ENCODE data around the gene NOD1.

NOD1 gene

DNA sequence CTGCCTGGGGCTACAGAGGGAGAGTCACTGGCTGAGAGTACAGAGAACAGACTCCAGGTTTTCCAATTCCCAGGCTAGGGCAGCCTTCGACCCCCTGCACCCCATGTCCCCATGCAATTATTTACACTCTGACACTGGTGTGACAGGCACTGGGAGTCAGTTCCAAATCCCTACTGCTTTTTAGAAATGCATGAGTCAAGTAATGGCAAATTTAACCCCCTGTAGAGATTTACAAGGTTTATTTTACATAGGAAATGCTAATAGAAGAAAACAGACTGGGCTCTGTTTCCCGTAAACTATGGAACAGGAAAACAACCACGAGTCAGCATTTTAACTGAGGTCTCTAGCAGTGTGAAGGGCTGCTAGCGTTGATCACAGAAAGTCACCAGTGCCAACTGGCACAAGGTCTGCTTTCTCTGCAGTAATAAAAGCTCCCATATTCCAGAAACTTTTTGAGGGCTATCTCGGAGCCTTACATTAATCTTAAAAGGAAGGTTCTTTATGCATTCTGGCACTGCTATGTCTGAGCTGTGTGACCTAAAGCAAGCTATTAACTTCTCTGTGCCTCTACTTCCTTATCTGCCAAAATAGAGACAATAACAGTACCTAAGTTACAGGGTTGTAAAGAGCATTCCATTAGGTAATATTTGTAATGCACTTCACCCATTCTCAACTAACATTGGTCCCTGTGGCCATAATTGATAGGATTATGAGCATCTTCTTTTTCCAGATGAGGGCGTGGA, 28.2 kb downstream of the NOD1 start:
- no peak for DNase-seq (ENCODE audit: low read depth in 2 of 2)

DNA sequence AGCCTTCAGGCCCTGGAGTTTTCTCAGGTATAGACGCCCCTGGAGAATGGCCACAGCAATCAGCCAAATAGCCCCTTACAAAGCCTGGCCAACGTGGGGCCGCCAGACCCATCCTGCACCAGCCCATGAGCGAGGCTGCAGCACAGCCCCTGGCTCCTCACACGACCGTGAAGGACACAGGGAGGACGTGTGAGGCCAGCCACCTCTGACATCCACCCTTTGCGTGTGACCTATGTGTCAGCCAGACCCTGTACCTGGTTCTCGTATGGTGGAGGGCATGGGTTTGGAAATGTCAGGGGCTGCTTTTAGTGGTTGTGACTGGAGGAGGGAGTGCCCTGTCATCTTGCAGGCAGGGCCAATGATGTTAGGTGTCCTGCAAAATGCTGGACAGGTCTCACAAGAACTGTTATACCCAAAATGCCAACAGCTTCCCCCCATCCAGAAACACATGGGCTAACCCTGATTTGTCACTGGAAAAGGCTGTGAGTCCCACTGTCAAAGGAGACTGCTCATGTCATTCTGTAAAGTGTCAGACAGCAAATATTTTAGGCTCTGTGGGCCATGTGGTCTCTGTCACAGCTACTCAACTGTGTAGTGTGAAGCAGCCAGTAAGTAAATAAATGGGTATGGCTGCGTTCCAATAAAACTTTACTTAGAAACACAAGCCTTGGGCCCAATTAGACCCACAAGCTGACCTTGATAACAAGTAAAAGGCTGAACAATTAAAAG, 30.0 kb downstream of the NOD1 start:
- DNase-seq (ENCODE audit: low read depth in 2 of 2): no peak

DNA sequence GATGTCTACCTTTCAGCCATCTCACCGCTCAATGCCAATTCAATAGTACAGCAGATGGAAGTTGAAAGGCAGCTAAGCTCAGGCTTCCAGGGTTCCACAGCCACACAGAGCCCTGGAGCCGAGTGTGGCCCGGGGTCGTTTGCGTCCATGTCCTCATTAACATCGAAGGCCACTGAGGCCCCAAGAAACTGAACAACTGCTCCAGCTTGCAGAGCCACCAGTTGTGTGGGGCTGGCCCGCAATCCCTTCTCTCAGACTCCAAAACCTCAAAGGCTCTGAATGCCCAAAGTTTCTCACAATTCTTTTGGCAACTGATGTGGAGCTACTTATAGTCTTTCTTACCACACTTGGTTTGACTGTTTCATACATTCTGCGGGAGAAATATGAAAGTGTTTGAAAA, 31.1 kb downstream of the NOD1 start:
- no peak for DNase-seq (ENCODE audit: low read depth in 2 of 2)

DNA sequence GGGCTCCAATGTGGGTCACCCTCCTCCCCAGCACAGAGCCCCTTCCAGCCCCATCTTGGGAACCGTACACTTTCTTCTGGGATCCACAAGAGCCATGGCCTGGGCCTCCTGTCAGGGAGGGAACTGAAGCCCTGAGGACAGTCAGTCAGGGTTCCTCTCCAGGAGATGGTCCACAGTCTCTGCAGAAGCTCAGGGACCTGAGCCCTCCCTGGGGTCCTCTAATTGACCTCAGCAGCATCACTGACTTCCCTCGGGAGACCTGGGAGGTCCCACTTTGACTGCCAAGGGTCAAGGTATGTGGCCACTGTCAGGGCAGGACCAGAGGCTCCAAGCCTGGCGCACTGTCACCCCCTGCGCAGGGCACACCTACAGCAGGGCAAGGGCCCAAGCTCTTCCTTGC, 32.3 kb downstream of the NOD1 start:
- no peak for DNase-seq (ENCODE audit: low read depth in 2 of 2)

DNA sequence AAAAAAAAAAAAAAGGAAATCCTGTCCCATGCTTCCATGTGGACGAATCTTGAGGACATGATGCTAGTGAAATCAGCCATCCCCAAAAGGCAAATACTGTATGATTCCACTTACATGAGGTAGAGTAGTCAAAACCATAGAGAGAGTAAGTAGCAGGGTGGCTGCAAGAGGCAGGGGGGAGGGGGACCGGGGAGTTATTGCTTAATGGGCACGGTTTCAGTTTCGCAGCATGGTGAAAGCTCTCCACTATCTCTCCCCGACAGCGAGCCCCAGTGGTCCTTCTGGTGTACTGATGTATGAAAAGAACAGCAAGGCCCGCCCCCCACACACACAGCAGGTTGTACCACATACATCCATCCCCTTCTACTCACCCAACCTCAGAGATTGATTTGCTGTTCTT, 32.8 kb downstream of the NOD1 start:
- peak; percentile 55 to 76 for DNase-seq (ENCODE audit: low read depth in 2 of 2)

DNA sequence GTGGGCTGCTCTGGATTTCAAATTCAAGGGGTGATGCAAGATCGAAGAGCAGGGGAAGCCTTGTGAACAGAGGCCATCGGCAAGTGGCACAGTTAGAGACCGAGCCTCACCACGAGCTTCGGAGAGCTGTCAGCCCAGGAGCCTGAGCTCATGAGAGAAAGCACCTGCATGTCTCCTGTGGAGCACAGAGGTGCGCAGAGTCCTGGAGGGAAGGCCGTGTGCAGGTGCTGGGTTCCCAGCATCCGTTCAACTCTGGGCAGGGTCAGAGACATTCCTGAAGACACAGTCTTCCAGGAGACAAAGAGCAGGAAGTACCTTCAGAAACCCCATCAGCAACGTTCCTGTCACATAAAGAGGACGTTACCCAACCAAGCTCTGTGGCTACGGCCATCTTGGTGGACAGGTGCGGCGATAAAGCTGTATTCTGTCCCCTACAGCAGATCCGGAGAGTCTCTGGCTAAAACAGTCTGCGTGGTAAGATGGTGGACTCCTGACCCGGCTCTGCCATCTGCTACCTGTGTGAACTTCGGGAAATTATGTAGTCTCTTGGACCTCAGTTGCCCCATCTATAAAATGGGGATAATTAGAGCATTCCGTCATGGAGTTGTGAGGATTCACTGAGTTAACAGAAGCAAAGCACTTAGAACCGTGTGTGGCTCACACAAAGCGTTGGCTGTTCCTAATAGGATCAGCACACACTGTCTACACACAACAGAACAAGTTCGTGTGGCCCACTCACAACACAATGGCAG, 40.6 kb downstream of the NOD1 start:
- no peak for DNase-seq (ENCODE audit: low read depth in 2 of 2)

DNA sequence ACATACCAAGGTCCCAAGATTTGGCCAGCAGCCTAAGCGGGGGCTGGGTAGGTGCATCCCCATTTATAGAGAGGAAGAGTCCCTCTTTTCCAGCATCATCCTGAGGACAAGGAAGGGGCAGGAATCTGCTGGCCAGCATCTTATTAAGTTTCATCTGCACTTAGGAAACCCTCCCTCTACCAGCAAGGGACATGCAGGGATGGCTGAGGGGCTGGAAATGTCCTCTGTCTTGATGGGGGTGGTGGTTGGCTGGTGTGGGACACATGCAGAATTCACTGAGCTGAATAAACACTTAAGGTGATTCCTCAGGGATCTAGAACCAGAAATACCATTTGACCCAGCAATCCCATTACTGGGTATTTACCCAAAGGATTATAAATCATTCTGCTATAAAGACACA, 42.1 kb downstream of the NOD1 start:
- DNase-seq (ENCODE audit: low read depth in 2 of 2): no peak

DNA sequence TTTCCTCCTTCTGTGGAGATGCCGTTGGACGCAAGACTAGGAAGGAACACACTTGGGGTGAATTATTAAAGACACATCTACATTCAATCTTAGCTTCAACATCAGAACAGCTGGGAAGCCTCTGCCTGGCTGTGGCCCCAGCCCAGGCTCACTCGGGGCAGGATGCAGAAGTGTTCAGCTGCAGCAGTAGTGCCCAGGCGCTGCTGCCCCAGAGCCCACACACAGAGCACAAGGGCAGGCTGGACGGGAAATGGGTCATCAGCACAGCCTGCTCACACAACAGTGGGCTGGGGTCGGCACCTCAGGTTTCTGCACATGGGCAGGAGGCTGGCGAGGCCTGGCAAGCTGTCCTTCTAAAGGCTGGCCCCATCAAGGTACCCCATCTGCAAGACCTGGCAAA, 42.5 kb downstream of the NOD1 start:
- DNase-seq (ENCODE audit: low read depth in 2 of 2): no peak

DNA sequence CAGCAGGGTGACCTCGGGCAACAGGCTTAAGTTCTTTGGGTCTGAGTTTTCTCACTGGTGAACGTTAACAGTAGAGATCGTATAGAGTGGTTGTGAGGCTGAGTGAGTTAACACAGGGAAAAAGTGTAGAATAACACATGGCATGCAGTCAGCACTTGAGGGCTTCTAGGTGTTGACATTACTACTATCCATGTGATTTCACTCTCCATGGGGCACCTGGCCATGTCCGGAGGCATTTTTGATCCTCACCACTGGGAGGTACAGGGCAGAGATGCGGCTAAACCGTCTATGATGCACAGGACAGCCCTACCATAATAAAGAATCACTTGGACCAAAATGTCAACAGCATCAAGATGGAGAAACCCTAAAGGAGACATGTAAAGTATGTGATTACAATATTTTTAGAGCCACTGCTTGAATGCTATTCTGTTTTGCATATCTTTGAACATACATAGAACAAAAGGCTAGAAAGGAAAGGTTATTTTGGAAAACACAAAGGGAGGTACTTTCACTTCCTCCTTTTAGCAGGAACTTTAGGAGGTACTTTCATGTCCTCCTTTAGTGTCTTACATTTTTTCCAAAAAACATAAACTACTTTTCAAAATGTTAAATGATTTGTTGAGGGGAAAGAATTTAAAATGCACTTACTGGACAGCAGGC, 44.3 kb downstream of the NOD1 start:
- no peak for DNase-seq (ENCODE audit: low read depth in 2 of 2)

DNA sequence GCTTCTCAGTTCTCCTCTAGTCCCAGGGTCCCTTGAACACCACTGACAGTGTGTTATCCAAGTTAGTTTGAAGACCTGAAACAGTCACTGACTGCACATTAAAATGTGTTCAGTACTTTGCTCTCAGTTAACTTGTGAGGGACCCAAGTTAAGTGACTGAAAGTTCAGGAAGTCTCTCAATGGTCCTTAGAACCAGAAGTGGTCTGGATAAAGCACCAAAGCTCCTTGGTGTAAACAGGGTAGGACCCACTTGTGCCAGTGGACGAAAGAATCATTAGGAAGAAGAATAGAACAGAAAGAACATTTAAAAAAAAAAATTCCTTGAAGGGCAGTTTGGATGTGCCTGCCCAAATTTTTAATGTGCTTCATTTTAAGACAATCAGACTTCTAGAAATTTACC, 45.1 kb downstream of the NOD1 start:
- no peak for DNase-seq (ENCODE audit: low read depth in 2 of 2)

DNA sequence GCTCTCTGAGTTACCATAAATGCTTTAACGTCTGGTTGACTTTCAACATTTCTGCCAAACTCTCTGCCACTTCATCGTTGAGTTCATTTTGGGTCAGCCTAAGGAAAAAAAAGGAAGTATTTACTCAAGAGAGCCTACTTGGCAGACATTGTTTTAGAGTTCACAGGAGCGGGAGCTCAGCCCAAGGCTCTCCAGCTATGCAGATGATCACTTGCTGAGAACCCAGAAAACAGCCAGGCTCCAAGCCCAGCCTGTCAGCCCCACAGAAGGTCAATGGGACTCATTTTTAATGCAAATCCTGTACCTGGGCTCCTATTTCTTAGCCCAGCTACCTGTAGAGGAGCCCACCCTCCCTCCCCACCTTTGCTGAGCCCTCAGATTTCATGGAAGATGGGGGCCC, 45.5 kb downstream of the NOD1 start:
- DNase-seq (ENCODE audit: low read depth in 2 of 2): no peak

DNA sequence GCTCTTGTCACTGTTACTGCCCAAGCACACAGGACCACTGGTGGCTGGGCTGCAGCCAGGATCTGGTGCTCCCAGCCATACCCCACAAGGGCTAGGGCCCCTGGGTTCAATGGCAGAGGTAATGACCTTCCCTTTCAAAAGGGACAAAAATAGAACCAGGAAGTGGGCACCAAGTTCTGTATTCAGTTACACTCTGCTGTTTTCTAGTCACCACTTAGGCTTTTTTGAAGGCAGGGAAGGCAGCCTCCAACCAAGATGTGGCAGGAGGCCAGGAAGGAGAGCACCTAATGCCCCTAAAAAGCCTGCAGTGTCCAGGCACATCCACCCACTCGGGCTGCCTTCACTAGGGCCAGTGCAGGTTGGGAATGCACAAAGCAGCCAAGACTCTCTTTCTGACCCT, 47.8 kb downstream of the NOD1 start:
- DNase-seq (ENCODE audit: low read depth in 2 of 2): no peak

DNA sequence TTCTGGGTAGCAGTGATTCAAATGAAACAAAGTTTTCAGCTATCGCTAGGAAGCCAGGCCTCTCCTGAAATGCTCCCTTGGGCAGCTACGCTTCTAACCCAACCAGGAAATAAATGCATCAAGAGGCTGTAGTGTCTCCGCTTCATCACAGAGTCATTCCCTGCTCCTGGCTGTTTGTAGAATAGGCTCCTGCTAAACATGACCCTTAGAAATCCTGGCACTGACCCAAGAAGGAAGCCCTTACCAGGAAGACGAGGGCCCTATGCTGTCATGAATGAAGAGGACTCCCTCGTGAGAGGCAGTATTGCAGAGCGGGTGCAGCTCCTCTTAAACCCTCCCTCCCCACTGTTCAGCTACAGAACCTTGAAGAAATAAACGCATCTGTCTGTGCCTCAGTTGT, 48.3 kb downstream of the NOD1 start:
- DNase-seq (ENCODE audit: low read depth in 2 of 2): no peak

DNA sequence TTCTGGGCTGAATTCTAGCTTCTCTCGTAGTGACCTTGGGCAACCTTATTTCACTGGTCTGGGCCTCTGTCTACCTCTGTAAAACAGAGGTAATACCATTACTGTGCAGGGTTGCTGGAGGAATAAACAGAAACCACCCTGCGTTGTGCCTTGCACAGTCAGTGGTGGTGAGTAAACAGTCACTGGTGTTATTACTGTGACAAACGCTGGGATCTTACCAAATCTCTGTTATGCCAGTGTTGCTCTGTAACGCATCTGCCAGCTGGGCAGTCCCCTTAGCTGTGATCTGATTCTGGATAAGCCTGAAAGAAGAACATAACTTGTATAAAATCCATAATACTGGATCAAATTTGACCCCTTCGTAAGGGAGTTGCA, 49.4 kb downstream of the NOD1 start:
- DNase-seq (ENCODE audit: low read depth in 2 of 2): no peak

DNA sequence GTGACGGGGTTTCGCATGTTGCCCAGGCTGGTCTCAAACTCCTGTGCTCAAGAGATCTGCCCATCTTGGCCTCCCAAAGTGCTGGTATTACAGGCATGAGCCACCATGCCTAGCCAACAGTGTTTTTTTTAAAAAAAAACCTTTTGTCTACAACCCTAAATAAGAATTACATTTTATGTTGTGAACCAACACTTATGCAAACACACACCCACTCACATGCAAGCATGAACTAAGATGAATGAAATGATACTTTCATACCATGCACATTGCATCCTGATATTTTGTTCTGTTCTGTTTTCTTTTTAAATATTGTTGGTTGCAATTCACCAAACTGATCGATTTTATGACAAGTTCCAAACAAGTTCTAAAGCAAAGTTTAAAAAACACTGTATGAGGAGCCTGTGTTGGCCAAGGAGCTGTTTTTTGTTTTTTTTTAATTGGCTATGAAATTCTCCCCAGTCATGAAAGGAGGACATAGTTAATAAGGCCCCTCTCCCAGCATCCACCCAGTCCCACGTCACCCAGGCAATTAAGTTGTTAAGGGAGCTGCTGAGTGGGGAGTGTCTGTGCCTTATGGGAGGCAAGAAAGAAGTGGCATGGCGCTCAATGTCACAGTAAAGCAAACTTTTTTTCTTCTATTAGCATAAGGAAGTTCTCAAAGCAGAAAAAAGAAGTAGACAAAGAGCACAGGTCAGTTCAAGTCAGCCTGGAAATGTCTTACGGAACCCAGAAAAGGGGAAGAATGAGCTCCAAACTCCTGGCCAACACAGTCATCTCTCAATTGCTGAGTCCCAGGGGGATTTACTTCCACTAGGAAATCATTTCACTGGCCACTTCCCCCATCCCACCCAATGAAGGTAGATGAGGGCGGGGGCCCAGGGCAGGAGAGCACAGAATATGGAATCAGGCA, 50.1 kb downstream of the NOD1 start:
- DNase-seq (ENCODE audit: low read depth in 2 of 2): no peak

DNA sequence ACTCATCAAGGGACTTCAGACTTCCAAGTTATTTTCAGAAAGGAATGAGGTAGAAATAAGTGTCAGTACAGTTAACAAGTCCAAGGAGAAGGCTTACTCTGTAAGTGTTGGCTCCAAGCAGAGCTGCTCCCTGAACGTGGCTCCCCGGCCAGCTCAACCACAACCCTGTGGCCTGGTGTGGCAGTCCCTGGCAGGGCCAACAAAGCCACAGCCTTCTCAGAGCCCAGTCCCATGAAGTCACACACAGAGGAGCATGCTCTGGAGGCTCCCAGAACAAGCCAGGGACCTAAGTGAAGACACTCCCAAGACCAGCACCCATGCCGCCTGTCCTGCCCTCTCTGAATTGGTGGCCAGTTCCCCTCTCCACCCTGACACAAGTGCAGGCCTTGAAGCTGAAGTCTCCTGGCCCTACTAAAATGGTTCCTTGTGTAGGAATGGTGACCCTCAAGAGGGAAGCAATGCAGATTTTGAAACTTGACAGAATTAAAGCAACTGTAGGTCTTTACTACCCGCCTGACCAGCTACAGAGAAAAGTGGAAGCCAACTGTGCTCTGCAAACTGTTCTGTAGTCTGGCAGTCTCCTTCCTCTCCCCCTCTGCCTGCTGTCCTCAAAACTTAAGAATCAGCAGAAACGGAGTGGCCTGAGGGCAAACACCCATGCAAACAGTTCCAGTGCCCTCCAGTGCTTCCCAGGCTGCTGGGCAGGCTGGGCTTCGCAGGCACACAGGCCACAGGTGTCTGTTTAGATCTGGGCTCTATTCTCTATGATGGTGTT, 51.1 kb downstream of the NOD1 start:
- DNase-seq (ENCODE audit: low read depth in 2 of 2): no peak

DNA sequence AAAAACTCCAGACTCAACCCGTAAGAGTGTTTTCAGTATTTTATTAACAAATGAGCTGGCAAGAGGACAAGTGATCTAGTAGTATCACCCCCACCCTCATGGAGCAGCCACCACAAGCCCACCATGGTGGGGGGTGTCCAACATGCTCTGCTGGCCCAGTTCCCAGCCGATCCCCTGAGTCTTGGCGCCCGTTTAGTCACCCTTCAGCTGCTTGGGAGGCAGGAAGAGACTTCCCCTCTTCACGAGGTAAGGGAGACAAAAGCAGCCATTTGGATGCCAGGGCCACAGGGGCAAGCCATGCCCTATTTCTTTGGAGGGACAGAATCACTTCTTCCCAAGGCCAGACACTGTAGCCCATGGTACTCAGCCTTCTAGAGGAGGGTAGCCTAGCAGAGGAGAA, 54.1 kb downstream of the NOD1 start:
- DNase-seq (ENCODE audit: low read depth in 2 of 2): no peak

DNA sequence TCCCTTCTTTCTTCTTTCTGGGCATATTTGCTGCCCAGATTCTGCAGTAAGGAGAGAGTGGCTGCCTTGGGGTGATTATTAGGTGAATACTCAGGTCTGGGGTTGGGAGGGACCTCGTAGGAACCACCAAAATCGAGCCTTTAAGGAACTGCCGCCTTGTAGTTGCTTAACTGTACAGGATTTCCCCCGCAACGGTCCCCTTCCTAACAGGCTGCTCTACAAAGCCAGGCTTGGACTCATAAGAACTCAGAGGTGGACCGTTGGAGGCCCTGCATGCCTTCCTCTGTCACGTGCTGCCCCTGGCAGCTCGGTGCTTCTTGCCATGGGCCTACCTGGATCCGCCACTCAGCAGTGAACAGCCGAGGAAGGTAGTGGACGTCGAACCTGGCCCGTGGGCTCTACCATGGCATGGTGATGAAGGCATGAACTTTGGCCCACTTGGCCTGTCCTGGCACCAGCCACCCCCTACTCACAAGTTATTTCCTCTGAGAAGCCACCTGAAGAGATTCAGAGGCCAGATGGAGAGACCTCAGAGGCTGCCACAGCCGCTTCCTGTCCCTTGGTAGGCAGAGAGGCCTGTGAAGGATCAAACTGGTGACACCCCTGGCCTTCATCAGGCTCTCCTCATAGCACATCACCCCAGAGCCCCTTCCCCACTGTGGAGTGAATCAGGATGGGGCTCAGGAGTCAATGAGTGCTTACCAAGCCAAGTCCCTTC, 54.6 kb downstream of the NOD1 start:
- no peak for DNase-seq (ENCODE audit: low read depth in 2 of 2)

DNA sequence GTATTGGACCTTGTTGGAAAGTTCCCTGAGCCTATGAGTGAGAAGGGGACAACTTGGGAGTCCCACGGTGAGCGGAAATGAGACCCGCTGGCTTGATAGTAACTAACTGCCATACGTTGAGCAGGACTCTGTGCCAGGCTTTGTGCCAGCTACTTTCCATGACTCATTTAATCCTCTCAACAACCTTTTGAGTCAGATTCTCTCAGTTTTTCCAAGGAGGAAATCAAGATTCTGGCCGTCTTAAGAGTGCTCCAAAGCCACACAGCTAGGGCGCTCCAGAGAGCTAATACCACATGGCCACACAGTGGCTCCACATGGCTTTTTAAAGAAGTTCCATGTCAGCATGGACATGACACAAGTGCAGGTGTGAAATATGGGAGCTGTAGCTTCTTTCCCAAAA, 55.7 kb downstream of the NOD1 start:
- no peak for DNase-seq (ENCODE audit: low read depth in 2 of 2)

DNA sequence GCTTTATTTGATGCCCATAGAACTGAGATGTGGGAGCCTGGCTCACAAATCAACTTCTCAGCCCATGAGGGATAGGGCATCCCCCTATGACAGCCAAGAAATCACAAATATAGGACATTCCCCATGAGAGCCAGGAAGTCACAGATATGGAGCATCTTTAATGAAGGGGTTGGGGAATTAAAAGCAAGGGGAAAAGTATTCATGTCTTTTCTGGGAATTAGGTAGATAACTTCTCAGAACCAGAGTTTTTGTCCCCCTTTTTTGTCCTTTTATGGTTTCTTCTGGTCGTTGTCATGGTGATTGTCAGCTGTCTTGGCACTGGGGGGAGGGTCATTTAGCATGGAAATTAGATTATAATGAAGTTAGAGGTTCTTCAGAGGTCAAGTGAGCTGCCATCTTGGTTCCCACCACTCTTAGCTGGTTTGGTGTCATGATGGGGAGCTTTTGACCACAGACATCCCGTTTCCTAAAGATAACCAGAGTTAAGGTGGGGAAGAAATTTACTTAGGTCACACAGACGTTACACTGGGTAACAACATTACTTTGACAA, 56.9 kb downstream of the NOD1 start:
- no peak for DNase-seq (ENCODE audit: low read depth in 2 of 2)
